ENCODE results near the gene ATG9B.

ATG9B gene

DNA sequence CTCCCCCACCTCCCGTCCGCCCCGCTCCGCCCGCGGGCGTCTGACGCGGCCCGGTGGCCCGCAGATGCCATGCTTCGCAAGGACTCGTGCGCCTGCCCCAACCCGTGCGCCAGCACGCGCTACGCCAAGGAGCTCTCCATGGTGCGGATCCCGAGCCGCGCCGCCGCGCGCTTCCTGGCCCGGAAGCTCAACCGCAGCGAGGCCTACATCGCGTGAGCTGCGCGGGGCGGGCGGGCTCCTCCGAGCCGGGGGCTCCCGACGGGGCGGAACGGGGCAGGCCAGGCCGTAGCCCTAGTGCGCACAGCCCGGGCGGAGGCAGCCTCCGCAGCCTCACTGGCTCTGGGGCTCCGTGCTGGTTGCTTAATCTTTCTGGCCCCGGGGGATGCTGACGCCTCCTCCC, 26.8 kb upstream of the ATG9B start:
- H3K27ac ChIP-seq: no peak overlapping the region
- H3K4me3 ChIP-seq (IDR thresholded peaks at IDR 0.05; ENCODE audit: insufficient read depth, low read depth, low read length): no peak overlapping the region
- H2AFZ ChIP-seq (ENCODE audit: low read depth): no peak overlapping the region
- H3K9ac ChIP-seq: no peak overlapping the region
- H4K20me1 ChIP-seq (ENCODE audit: insufficient read depth): no peaks in the 10 kb centered on the region
- no peak overlapping the region for H3K4me2 ChIP-seq
- H3K27me3 ChIP-seq (ENCODE audit: insufficient read depth, low read depth): peaks cover 13% of the 10 kb centered on the region; the same call in 1 of the 2 replicates
- no peaks in the 10 kb centered on the region for H3K4me1 ChIP-seq (ENCODE audit: low read depth, poor library complexity, severe bottlenecking)
- H3K79me2 ChIP-seq (ENCODE audit: insufficient read depth, low read depth): no peaks in the 10 kb centered on the region
- TF ChIP-seq, protein P1, sequence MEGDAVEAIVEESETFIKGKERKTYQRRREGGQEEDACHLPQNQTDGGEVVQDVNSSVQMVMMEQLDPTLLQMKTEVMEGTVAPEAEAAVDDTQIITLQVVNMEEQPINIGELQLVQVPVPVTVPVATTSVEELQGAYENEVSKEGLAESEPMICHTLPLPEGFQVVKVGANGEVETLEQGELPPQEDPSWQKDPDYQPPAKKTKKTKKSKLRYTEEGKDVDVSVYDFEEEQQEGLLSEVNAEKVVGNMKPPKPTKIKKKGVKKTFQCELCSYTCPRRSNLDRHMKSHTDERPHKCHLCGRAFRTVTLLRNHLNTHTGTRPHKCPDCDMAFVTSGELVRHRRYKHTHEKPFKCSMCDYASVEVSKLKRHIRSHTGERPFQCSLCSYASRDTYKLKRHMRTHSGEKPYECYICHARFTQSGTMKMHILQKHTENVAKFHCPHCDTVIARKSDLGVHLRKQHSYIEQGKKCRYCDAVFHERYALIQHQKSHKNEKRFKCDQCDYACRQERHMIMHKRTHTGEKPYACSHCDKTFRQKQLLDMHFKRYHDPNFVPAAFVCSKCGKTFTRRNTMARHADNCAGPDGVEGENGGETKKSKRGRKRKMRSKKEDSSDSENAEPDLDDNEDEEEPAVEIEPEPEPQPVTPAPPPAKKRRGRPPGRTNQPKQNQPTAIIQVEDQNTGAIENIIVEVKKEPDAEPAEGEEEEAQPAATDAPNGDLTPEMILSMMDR (conservative IDR thresholded peaks at IDR 0.05; ENCODE audit: low read depth, low read length): no peak
- no peaks in the 10 kb centered on the region for H3K36me3 ChIP-seq (ENCODE audit: insufficient read depth)

DNA sequence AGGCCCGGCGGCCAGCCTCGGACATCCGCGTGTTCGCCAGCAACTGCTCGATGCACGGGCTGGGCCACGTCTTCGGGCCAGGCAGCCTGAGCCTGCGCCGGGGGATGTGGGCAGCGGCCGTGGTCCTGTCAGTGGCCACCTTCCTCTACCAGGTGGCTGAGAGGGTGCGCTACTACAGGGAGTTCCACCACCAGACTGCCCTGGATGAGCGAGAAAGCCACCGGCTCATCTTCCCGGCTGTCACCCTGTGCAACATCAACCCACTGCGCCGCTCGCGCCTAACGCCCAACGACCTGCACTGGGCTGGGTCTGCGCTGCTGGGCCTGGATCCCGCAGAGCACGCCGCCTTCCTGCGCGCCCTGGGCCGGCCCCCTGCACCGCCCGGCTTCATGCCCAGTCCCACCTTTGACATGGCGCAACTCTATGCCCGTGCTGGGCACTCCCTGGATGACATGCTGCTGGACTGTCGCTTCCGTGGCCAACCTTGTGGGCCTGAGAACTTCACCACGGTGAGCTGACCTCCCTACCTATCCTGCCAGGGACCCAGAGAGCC, 24.7 kb upstream of the ATG9B start:
- no peak overlapping the region for H3K4me2 ChIP-seq
- H3K4me1 ChIP-seq (ENCODE audit: low read depth, poor library complexity, severe bottlenecking): no peaks in the 10 kb centered on the region
- TF ChIP-seq, protein P1 (conservative IDR thresholded peaks at IDR 0.05; ENCODE audit: low read depth, low read length): no peak
- H3K79me2 ChIP-seq (ENCODE audit: insufficient read depth, low read depth): no peaks in the 10 kb centered on the region
- H3K27ac ChIP-seq: no peak overlapping the region
- H3K27me3 ChIP-seq (ENCODE audit: insufficient read depth, low read depth): peaks cover 13% of the 10 kb centered on the region; the same call in 1 of the 2 replicates
- H2AFZ ChIP-seq (ENCODE audit: low read depth): no peak overlapping the region
- H3K9ac ChIP-seq: no peak overlapping the region
- no peaks in the 10 kb centered on the region for H4K20me1 ChIP-seq (ENCODE audit: insufficient read depth)
- H3K4me3 ChIP-seq (IDR thresholded peaks at IDR 0.05; ENCODE audit: insufficient read depth, low read depth, low read length): no peak overlapping the region
- H3K36me3 ChIP-seq (ENCODE audit: insufficient read depth): no peaks in the 10 kb centered on the region

DNA sequence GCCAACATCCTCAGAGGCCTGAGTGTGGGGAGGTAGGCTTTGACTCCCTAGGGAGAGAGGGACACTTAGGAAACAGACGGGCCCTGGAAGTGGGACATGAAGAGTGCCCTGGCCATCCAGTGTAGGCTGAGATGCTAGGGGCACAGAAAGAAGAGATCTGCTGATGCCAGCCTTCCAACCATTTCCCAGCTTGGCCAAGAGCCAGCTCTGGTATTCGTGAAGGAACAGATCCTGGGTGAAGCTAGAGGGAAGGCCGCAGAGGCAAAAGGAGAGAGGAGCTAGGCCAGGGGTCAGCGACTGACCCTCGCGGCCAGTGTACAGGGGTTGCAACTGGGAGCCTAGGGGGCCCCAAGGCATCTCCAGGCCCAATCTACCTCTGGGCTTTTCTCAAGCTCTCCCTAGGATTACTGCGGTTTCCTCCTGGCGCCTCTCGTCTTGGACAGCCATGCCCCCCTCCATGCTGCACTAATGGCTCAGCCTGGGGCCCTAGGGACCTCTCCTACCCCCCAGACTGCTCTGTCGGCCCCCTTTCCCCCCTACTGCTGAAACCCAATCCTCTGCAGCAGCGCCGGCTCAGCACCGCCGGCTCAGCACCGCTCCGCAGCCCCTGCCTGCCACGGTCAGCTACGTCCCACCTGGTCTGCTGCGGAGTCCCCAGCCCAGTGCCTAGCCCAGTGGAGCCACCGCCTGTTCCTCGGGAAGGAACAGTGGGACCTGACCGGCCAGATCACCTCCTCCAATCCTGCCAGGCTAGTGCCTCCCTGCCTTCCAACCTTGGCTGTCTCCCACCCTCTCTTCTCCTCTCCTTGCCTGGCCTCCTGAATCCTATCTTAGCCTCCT, 23.9 kb upstream of the ATG9B start, which contains the start of gene ASIC3:
ASIC3 (plus strand) TSS at position 556 of the 840 bp plus-strand sequence. CDS start 355 bp downstream, outside the sequence.
- no peak within 1 kb of the TSS for H3K9ac ChIP-seq
- no peak within 1 kb of the TSS for H3K4me2 ChIP-seq
- H4K20me1 ChIP-seq (ENCODE audit: insufficient read depth): no peaks in the 10 kb centered on the region
- H3K4me3 ChIP-seq (IDR thresholded peaks at IDR 0.05; ENCODE audit: insufficient read depth, low read depth, low read length): no peak within 1 kb of the TSS
- H3K27ac ChIP-seq: no peak within 1 kb of the TSS
- H3K79me2 ChIP-seq (ENCODE audit: insufficient read depth, low read depth): no peaks in the 10 kb centered on the region
- H2AFZ ChIP-seq (ENCODE audit: low read depth): no peak within 1 kb of the TSS
- TF ChIP-seq, protein P1 (conservative IDR thresholded peaks at IDR 0.05; ENCODE audit: low read depth, low read length): no peak
- H3K27me3 ChIP-seq (ENCODE audit: insufficient read depth, low read depth): peaks cover 13% of the 10 kb centered on the region; the same call in 1 of the 2 replicates
- H3K36me3 ChIP-seq (ENCODE audit: insufficient read depth): no peaks in the 10 kb centered on the region
- no peaks in the 10 kb centered on the region for H3K4me1 ChIP-seq (ENCODE audit: low read depth, poor library complexity, severe bottlenecking)

DNA sequence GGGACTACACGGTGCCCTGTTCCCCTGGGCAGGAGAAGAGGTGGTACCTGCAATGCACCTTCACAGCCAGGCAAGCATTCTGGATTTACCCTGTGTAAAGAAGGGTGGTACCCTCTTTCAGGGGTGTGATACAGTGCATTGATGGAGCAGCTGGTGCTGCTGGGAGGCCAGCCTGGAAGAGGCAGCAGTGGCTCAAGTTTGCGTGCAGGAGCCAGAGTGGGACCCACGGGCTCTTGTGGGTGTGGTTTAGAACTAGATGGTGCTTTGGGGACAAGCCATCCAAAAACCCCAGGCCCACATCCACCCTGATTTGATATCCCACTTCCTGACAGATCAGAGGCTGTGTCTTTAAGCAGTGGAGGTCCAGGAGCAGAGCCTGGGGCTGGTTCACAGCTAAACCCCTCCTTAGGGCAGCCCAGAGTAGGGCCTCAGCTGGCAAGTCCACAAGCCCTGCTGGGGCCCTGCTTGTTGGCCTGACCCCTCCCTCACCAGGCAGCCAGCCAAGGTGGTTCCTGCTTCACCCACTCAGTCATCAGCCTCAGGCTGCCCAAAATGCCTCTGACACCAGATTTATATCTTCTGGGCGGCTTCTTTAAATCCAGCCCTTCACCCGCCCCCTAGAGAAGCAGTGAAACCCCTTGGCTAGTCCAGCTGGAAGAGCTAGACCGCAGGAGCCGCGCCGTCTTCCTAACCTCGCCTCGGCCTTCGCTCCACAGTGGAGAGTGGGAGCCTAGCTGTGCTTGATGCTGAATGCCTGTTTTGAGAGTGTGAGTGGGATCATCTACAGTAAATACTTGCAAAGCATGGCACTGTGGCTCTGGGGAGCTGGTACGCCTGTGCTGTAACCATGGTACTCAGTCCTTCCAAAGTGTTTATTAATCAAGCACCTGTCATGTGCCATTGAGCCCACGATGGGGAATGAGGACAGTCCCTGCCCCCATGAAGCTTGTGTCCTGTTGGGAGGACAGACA, 22.6 kb upstream of the ATG9B start:
- H3K79me2 ChIP-seq (ENCODE audit: insufficient read depth, low read depth): no peaks in the 10 kb centered on the region
- no peaks in the 10 kb centered on the region for H3K36me3 ChIP-seq (ENCODE audit: insufficient read depth)
- H3K27me3 ChIP-seq (ENCODE audit: insufficient read depth, low read depth): peaks cover 13% of the 10 kb centered on the region; the same call in 1 of the 2 replicates
- H3K9ac ChIP-seq: no peak overlapping the region
- H3K4me2 ChIP-seq: no peak overlapping the region
- H3K4me1 ChIP-seq (ENCODE audit: low read depth, poor library complexity, severe bottlenecking): no peaks in the 10 kb centered on the region
- TF ChIP-seq, protein P1 (conservative IDR thresholded peaks at IDR 0.05; ENCODE audit: low read depth, low read length): no peak
- H4K20me1 ChIP-seq (ENCODE audit: insufficient read depth): no peaks in the 10 kb centered on the region
- no peak overlapping the region for H3K4me3 ChIP-seq (IDR thresholded peaks at IDR 0.05; ENCODE audit: insufficient read depth, low read depth, low read length)
- no peak overlapping the region for H3K27ac ChIP-seq
- no peak overlapping the region for H2AFZ ChIP-seq (ENCODE audit: low read depth)

All from KMS-11 (cell line).